DND-41 (cell line): ENCODE data around the gene TMEM175.

Experiments
- EZH2 ChIP-seq: IDR thresholded peaks from 3 replicates; pipeline ENCODE4 v1.6.1; 2012; ENCODE audit warnings: borderline replicate concordance, low read depth, mild to moderate bottlenecking, moderate library complexity, low read length, inconsistent platforms; ENCODE audit not compliant: severe bottlenecking
- TF ChIP-seq, protein P1 (sequence below): IDR thresholded peaks from 2 replicates; pipeline ENCODE4 v1.5.1; 2012; ENCODE audit warnings: borderline replicate concordance, low read length, moderate library complexity, mild to moderate bottlenecking; ENCODE audit not compliant: poor library complexity, severe bottlenecking; ENCODE audit errors: extremely low read depth

DNA sequence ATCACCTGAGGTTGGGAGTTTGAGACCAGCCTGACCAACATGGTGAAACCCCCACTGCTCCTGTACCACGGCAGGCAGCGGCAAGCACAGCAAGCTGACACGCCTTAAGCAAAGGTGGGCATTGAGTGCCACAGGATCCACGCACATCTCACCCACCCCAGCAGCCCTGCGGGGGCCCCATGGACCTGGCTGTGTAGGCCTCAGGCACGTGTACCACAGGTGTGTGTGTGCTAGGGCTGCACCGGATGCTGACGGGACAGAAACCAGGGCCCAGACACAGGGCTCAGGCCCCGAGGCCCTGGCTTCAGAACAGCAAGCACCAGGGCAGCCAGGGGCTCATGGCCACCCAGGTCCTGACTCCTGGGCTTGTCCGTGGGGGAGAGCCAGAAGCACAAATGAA, 46.9 kb upstream of the TMEM175 start:
- TF ChIP-seq, protein P1, sequence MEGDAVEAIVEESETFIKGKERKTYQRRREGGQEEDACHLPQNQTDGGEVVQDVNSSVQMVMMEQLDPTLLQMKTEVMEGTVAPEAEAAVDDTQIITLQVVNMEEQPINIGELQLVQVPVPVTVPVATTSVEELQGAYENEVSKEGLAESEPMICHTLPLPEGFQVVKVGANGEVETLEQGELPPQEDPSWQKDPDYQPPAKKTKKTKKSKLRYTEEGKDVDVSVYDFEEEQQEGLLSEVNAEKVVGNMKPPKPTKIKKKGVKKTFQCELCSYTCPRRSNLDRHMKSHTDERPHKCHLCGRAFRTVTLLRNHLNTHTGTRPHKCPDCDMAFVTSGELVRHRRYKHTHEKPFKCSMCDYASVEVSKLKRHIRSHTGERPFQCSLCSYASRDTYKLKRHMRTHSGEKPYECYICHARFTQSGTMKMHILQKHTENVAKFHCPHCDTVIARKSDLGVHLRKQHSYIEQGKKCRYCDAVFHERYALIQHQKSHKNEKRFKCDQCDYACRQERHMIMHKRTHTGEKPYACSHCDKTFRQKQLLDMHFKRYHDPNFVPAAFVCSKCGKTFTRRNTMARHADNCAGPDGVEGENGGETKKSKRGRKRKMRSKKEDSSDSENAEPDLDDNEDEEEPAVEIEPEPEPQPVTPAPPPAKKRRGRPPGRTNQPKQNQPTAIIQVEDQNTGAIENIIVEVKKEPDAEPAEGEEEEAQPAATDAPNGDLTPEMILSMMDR = no peak
- no peak for TF ChIP-seq EZH2
